Pancreas (tissue), 10 donors: Measurements from ENCODE around the gene DYNC1I1. TPM values are rescaled to one million over a fixed set of nuclear protein-coding genes. Genes with fewer than 3 reads are reported as not detected.

Experiments
- ATAC-seq, 4 donors: fragments of 200-7000 bp; cut with Tn5 transposase; one replicate each; pipeline versions ENCODE4 v1.8.0 to v1.9.1; 2020; ENCODE audit warnings: mild to moderate bottlenecking in 4 of 4, moderate library complexity in 4 of 4
- DNase-seq, 6 donors: peaks; one replicate each; pipeline ENCODE4 v3.0.0-alpha.2; 2020
- FAIRE-seq: peaks from 2 replicates; lab custom pipeline; 2012; peaks lifted over from hg19 to GRCh38; lab: Jason Lieb, UNC
- H3K27ac ChIP-seq, 4 donors: fragments of 200-600 bp; sonication (generic); 1 replicate in 3 of 4; 2 replicates in 1 of 4; pipeline versions ENCODE4 v1.5.0 to v1.8.0; 2020
- H3K27me3 ChIP-seq, 4 donors: fragments of 200-600 bp; one replicate each; pipeline ENCODE4 v1.8.0; 2021
- H3K36me3 ChIP-seq, 3 donors: fragments of 200-600 bp; sonication (generic) in 1 of 3; one replicate each; pipeline versions ENCODE4 v1.5.0 to v1.8.0; 2020 to 2021
- H3K4me1 ChIP-seq, 3 donors: fragments of 200-600 bp; one replicate each; pipeline ENCODE4 v1.8.0; 2021
- H3K4me3 ChIP-seq, 4 donors: fragments of 200-600 bp; sonication (generic) in 2 of 4; one replicate each; pipeline versions ENCODE4 v1.5.0 to v1.8.0; 2020 to 2021
- H3K9me3 ChIP-seq, 4 donors: fragments of 200-600 bp; one replicate each; pipeline ENCODE4 v1.8.0; 2021
- WGBS, 2 donors: extraction: QIAGEN DNeasy Blood & Tissue Kit; methylation state at CpG; one replicate each; pipeline ENCODE4 v1.1.7; 2013; 5-methylcytosine and 5-hydroxymethylcytosine counted together
- intact Hi-C, 3 donors: fragments of 100-400 bp; cut with DNase I; formaldehyde crosslinking; loops; one replicate each; pipeline versions ENCODE4 v1.11.1 to v1.14.2; 2022
- polyA plus RNA-seq, 2 donors: library from polyadenylated mRNA; stranded (reverse); fragments of 200-250 nt; gene quantifications; one replicate each; pipeline ENCODE4 v1.2.3, GENCODE V29; 2013
- total RNA-seq, 6 donors: library from RNA; stranded (reverse); fragmentation: NEBNext Ultra II Directional in 4 of 6; extraction: Animal tissue kit (Norgen Biotek cat#: 25700) in 4 of 6; gene quantifications; one replicate each; pipeline versions ENCODE4 v1.2.1 to v1.2.4, GENCODE V29; 2021 to 2023
- TF ChIP-seq, protein P1 (sequence below), 4 donors: fragments of 200-600 bp; sonication (generic) in 3 of 4; IDR thresholded peaks; one replicate each; pipeline versions ENCODE4 v1.5.0 to v1.8.0; 2021; ENCODE audit warnings: antibody characterized with exemption in 4 of 4
- donor health status: healthy with polysubstance abuse.
- donor health status: DM: no; HTN: no; CAD: no; lungs with moderate emphysema.
- donor health status: DM: no; HTN: no; CAD: no.
- donor health status: control.
- donor health status: control.
- donor health status: Bipolar disorder and iron deficiency.
- donor health status: DM: yes; HTN: yes; CAD: no.
- donor health status: DM: no; HTN: no; CAD: no.
- donor health status: DM: no; HTN: no; CAD: no.
- donor health status: DM: yes; HTN: yes; CAD: no.

Gene DYNC1I1
- total and polyA plus RNA-seq, 8 donors: 0.71 to 5.5 (median 1.3) TPM

DNA sequence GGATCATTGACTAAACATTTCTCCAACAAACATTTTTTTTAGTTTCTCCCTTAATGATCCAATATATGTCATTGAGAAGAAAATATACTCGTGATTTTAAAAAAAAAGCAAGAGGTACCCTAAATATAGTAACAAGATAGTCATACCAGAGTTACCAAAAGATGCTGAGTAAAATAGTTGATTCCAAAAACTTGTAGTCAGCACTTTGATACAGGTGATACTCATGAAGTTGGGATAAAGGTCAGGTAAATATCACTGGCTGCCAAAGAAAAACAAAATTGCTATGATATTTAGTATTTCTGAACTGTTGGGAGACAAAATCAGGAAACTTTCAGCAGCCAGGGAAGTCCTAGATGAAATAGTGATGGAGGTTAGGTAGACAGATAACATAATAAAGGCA, 225.3 kb downstream of the DYNC1I1 start:
- H3K4me3 ChIP-seq: no peak overlapping the region
- no peak overlapping the region for H3K27ac ChIP-seq
- FAIRE-seq (no peak), ATAC-seq (no peak), DNase-seq (no peak)
- no peaks in the 10 kb centered on the region for H3K36me3 ChIP-seq
- TF ChIP-seq, protein P1, sequence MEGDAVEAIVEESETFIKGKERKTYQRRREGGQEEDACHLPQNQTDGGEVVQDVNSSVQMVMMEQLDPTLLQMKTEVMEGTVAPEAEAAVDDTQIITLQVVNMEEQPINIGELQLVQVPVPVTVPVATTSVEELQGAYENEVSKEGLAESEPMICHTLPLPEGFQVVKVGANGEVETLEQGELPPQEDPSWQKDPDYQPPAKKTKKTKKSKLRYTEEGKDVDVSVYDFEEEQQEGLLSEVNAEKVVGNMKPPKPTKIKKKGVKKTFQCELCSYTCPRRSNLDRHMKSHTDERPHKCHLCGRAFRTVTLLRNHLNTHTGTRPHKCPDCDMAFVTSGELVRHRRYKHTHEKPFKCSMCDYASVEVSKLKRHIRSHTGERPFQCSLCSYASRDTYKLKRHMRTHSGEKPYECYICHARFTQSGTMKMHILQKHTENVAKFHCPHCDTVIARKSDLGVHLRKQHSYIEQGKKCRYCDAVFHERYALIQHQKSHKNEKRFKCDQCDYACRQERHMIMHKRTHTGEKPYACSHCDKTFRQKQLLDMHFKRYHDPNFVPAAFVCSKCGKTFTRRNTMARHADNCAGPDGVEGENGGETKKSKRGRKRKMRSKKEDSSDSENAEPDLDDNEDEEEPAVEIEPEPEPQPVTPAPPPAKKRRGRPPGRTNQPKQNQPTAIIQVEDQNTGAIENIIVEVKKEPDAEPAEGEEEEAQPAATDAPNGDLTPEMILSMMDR (IDR thresholded peaks at IDR 0.05): no peak
- no peaks in the 10 kb centered on the region for H3K4me1 ChIP-seq
- H3K27me3 ChIP-seq: no peaks in the 10 kb centered on the region
- 25 to 31% methylated on average over 1 of the region's 1 CpG for WGBS, 2 donors
- no peaks in the 10 kb centered on the region for H3K9me3 ChIP-seq
- intact Hi-C loops: no loop called here

DNA sequence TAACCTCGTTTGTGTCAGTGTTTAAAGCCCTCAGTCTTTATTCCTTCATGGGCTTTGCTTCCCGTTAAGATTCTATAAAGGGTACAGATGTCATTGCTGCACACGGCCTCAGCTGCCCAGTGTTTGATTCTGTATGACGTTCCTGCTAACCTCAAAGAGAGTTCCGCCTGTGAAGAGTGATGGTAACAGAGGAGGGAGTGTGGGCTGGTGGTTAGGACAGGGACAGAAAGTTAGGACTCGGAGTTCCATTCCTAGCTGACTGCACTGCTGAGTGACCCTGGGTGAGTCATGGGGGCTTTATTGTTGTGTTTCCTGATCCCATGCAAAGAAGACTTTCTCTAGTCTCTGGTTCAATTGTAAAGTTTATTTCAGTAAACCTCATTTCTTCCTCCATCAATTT, 227.1 kb downstream of the DYNC1I1 start:
- Histone ChIP-seq H3K27me3 (no peaks in the 10 kb centered on the region), H3K9me3 (no peaks in the 10 kb centered on the region), H3K4me1 (peaks cover 0 to 4% (median 3%) of the 10 kb centered on the region in 3 donors), H3K27ac (no peak overlapping the region), H3K4me3 (no peak overlapping the region), H3K36me3 (no peaks in the 10 kb centered on the region)
- intact Hi-C loops: no loop called here
- FAIRE-seq (no peak), DNase-seq (no peak), ATAC-seq (no peak)
- 64 to 70% methylated on average over 6 of the region's 6 CpGs for WGBS, 2 donors
- TF ChIP-seq, protein P1 (IDR thresholded peaks at IDR 0.05): no peak

- DNase-seq: no peak
- ATAC-seq: no peak
- Histone ChIP-seq H3K27ac (no peak overlapping the region), H3K9me3 (no peaks in the 10 kb centered on the region), H3K4me3 (no peak overlapping the region), H3K4me1 (peaks cover 0 to 4% (median 3%) of the 10 kb centered on the region in 3 donors), H3K36me3 (no peaks in the 10 kb centered on the region), H3K27me3 (no peaks in the 10 kb centered on the region)
- TF ChIP-seq, protein P1 (IDR thresholded peaks at IDR 0.05): no peak
- intact Hi-C loops: no loop called here
- no peak for FAIRE-seq
These were observed 232.2 kb downstream of the DYNC1I1 start for GRCh38 chr7:96004578-96004977.

DNA sequence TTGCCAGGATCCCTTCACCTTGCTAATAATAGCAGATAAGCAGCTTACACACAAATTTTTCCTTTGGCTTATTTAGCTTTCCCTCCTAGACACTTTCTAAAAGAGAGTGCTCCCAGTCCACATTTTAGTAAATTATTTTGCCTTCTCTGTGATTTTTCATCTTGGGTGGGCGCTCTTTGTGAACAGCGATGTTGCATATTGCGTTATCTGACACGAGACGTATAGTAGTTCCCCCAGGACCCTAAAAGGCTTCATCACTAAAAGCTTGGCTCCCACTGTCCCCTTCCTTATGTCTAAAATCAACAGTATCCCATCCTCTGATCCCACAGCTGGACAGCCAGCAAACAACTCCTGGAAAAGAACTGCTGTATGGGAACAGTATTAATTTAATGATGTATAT, 232.9 kb downstream of the DYNC1I1 start:
- Histone ChIP-seq H3K36me3 (no peaks in the 10 kb centered on the region), H3K27ac (no peak overlapping the region), H3K9me3 (no peaks in the 10 kb centered on the region), H3K27me3 (no peaks in the 10 kb centered on the region), H3K4me3 (no peak overlapping the region), H3K4me1 (peaks cover 0 to 4% (median 3%) of the 10 kb centered on the region in 3 donors)
- no peak for FAIRE-seq
- DNase-seq: no peak
- ATAC-seq: no peak
- intact Hi-C loops: no loop called here
- 90 to 97% methylated on average over 5 of the region's 5 CpGs for WGBS, 2 donors
- TF ChIP-seq, protein P1 (IDR thresholded peaks at IDR 0.05): no peak

GRCh38 chr7:96009148-96009547, 236.8 kb downstream of the DYNC1I1 start:
- no peaks in the 10 kb centered on the region for H3K9me3 ChIP-seq

More at GRCh38 chr7:96009148-96009547, 236.8 kb downstream of the DYNC1I1 start:
- no peak overlapping the region for H3K27ac ChIP-seq
- DNase-seq (no peak), ATAC-seq (no peak), FAIRE-seq (no peak)
- no peaks in the 10 kb centered on the region for H3K36me3 ChIP-seq
- H3K4me1 ChIP-seq: peaks cover 0 to 2% (median 0%) of the 10 kb centered on the region in 3 donors
- WGBS, 2 donors: 89% methylated on average over 2 of the region's 2 CpGs
- H3K27me3 ChIP-seq: no peaks in the 10 kb centered on the region
- intact Hi-C loops: no loop called here
- TF ChIP-seq, protein P1 (IDR thresholded peaks at IDR 0.05): no peak
- H3K4me3 ChIP-seq: no peak overlapping the region
